ENCODE results near the gene PIAS3.

DNA sequence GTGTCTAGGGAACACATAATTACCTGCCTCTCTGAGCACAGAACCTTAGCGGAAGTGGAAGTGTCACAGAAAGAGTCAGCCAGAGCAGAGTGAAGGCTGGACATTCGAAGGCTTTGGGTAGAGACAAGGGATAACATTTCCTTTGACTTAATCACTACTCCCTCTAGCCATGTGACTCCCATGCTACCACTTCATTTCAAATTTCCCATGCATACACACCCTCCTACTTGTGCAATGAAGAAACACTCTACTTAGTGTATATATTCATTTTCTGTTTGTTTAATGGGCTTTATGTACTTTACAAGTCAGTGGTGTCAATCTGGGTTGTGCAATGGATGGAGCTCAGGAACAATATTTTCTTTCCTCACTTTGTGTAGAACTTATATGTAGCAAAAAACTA is 19.8 kb upstream of the PIAS3 start:
- TF ChIP-seq, protein P1, sequence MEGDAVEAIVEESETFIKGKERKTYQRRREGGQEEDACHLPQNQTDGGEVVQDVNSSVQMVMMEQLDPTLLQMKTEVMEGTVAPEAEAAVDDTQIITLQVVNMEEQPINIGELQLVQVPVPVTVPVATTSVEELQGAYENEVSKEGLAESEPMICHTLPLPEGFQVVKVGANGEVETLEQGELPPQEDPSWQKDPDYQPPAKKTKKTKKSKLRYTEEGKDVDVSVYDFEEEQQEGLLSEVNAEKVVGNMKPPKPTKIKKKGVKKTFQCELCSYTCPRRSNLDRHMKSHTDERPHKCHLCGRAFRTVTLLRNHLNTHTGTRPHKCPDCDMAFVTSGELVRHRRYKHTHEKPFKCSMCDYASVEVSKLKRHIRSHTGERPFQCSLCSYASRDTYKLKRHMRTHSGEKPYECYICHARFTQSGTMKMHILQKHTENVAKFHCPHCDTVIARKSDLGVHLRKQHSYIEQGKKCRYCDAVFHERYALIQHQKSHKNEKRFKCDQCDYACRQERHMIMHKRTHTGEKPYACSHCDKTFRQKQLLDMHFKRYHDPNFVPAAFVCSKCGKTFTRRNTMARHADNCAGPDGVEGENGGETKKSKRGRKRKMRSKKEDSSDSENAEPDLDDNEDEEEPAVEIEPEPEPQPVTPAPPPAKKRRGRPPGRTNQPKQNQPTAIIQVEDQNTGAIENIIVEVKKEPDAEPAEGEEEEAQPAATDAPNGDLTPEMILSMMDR (IDR thresholded peaks at IDR 0.05): no peak
- TF ChIP-seq POLR2AphosphoS5 (IDR thresholded peaks at IDR 0.05) (no peak), POLR2A (IDR thresholded peaks at IDR 0.05; ENCODE audit: low read depth) (no peak)
